Kidney (tissue), 14 donors: ENCODE results near the gene CACNA2D1. TPM values are rescaled to one million over a fixed set of nuclear protein-coding genes. Genes with fewer than 3 reads are reported as not detected.

Experiments used
- DNase-seq, 5 donors: peaks; one replicate each; pipeline ENCODE4 v3.0.0-alpha.2; 2013 to 2020
- FAIRE-seq: peaks from 2 replicates; lab custom pipeline; 2012; peaks lifted over from hg19 to GRCh38; lab: Jason Lieb, UNC
- H3K27ac ChIP-seq, 2 donors: one replicate each; pipeline ENCODE4 v1.7.0; 2013; ENCODE audit warnings: low read depth in 2 of 2, low read length in 2 of 2, inconsistent platforms in 1 of 2
- H3K27me3 ChIP-seq: one replicate; pipeline ENCODE4 v1.7.1; 2013; ENCODE audit warnings: low read length, inconsistent platforms; ENCODE audit not compliant: control insufficient read depth, insufficient read depth
- H3K36me3 ChIP-seq, 3 donors: one replicate each; pipeline versions ENCODE4 v1.7.0 to v1.7.1; 2013; ENCODE audit warnings: low read length in 3 of 3, control low read depth in 1 of 3, inconsistent platforms in 1 of 3; ENCODE audit not compliant: insufficient read depth in 3 of 3, control insufficient read depth in 2 of 3
- H3K4me1 ChIP-seq, 3 donors: one replicate each; pipeline versions ENCODE4 v1.7.0 to v1.7.1; 2013; ENCODE audit warnings: low read length in 3 of 3, inconsistent platforms in 1 of 3, low read depth in 1 of 3; ENCODE audit not compliant: control insufficient read depth in 2 of 3, insufficient read depth in 2 of 3
- H3K4me3 ChIP-seq, 3 donors: one replicate each; pipeline versions ENCODE4 v1.7.0 to v1.8.1; 2013; ENCODE audit warnings: low read length in 3 of 3, control low read depth in 1 of 3, inconsistent platforms in 1 of 3
- H3K9ac ChIP-seq, 3 donors: one replicate each; pipeline versions ENCODE4 v1.7.0 to v1.7.1; 2013; ENCODE audit warnings: low read length in 3 of 3, control low read depth in 1 of 3, inconsistent platforms in 1 of 3
- H3K9me3 ChIP-seq, 3 donors: one replicate each; pipeline versions ENCODE4 v1.7.0 to v1.7.1; 2013; ENCODE audit warnings: low read length in 3 of 3, control low read depth in 1 of 3, inconsistent platforms in 1 of 3; ENCODE audit not compliant: control insufficient read depth in 2 of 3, insufficient read depth in 1 of 3
- CTCF ChIP-seq: IDR thresholded peaks from 3 replicates; pipeline ENCODE4 v1.5.1; 2012; ENCODE audit warnings: mild to moderate bottlenecking, moderate library complexity, borderline replicate concordance; ENCODE audit not compliant: insufficient read depth; ENCODE audit errors: extremely low read depth
- intact Hi-C: fragments of 100-400 bp; cut with DNase I; formaldehyde crosslinking; loops from one replicate; pipeline ENCODE4 v1.11.1; 2022
- polyA plus RNA-seq: library from polyadenylated mRNA; stranded (reverse); fragments of 350-450 nt; fragmentation: Illumina TruSeq; extraction: RNeasy Lipid Tissue Mini Kit (QIAGEN cat#74804); gene quantifications from one replicate; pipeline ENCODE4 v1.2.3, GENCODE V29; 2014; ENCODE audit warnings: low read depth, low replicate concordance; ENCODE audit not compliant: insufficient read depth
- total RNA-seq: library from RNA; stranded (reverse); fragmentation: NEBNext Ultra II Directional; extraction: Animal tissue kit (Norgen Biotek cat#: 25700); gene quantifications from one replicate; pipeline ENCODE4 v1.2.1, GENCODE V29; 2021
- donor health status: control.
- donor health status: control.
- donor health status: control.
- donor health status: control.
- donor health status: control.
- donor health status: DM: yes; HTN: yes; CAD: no.
- donor health status: Normal renal cell carcinoma (clear cell type).

Gene CACNA2D1
- total and polyA plus RNA-seq, 2 donors from 2014 or later, result 3.5 to 18.3 TPM

GRCh38 chr7:82382276-82382675, 61.3 kb downstream of the CACNA2D1 start:
- TF ChIP-seq CTCF, result no peak
- no peaks in the 10 kb centered on the region for H3K4me1 ChIP-seq
- H3K4me3 ChIP-seq, result no peak overlapping the region
- intact Hi-C loops, result no loop called here
- H3K27ac ChIP-seq, result no peak overlapping the region
- no peaks in the 10 kb centered on the region for H3K27me3 ChIP-seq
- no peaks in the 10 kb centered on the region for H3K36me3 ChIP-seq
- no peaks in the 10 kb centered on the region for H3K9me3 ChIP-seq
- DNase-seq, result no peak
- H3K9ac ChIP-seq, result no peak overlapping the region
- no peak for FAIRE-seq

DNA sequence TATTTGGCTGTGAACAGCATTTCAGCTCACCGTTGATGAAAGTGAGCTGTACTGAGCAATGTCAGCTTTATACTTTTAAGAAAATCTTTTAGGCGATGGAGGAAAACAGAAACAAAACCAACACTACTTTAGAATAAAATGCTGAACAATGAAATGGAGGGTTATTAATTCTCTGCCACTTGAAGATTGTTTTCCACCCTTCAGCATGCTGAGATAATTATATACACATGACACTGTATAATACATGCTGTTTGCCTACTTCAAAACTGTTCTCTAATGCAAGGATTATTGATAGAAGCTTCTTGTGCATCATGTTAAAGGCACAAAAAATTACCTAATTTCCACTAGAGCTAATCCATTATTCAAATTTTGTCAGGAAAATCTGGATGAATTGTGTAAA, 66.8 kb downstream of the CACNA2D1 start:
- Histone ChIP-seq H3K9me3 (no peaks in the 10 kb centered on the region), H3K36me3 (no peaks in the 10 kb centered on the region), H3K9ac (no peak overlapping the region), H3K4me3 (no peak overlapping the region), H3K27me3 (no peaks in the 10 kb centered on the region), H3K27ac (no peak overlapping the region), H3K4me1 (no peaks in the 10 kb centered on the region)
- no peak for TF ChIP-seq CTCF
- intact Hi-C loops, result no loop called here
- DNase-seq, result no peak
- FAIRE-seq, result no peak

DNA sequence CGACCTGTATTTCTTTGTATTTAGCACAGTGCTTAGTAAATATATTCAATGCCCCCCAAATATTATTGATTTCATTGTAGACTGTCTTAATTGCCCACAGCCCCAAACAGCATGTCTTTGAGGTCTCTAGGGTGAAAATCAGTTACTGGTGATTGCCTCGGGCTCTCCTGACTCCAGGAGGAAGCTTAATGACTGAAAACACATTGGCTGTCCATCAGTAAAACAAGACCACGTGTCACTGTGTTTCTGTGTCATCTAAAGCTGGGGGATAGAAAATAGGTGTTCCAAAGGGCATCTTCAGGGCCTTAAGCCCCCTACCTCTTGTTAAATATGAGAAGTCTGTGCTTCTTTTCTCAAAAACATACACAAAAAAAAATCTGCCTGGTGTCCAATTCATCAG, 67.9 kb downstream of the CACNA2D1 start:
- H3K36me3 ChIP-seq, result no peaks in the 10 kb centered on the region
- no peak for TF ChIP-seq CTCF
- DNase-seq, result no peak
- intact Hi-C loops, result no loop called here
- no peak overlapping the region for H3K27ac ChIP-seq
- no peaks in the 10 kb centered on the region for H3K27me3 ChIP-seq
- H3K9me3 ChIP-seq, result no peaks in the 10 kb centered on the region
- H3K9ac ChIP-seq, result no peak overlapping the region
- no peaks in the 10 kb centered on the region for H3K4me1 ChIP-seq
- H3K4me3 ChIP-seq, result no peak overlapping the region
- FAIRE-seq, result no peak

GRCh38 chr7:82375129-82375528, 68.4 kb downstream of the CACNA2D1 start:
- Histone ChIP-seq H3K27me3 (no peaks in the 10 kb centered on the region), H3K36me3 (no peaks in the 10 kb centered on the region), H3K9ac (no peak overlapping the region), H3K4me3 (no peak overlapping the region), H3K27ac (no peak overlapping the region), H3K9me3 (no peaks in the 10 kb centered on the region), H3K4me1 (no peaks in the 10 kb centered on the region)
- no peak for FAIRE-seq
- intact Hi-C loops, result no loop called here
- TF ChIP-seq CTCF, result no peak
- no peak for DNase-seq
